DND-41 (cell line): Measurements from ENCODE around the gene DCST1.

Experiments
- EZH2 ChIP-seq: IDR thresholded peaks from 3 replicates; pipeline ENCODE4 v1.6.1; 2012; ENCODE audit warnings: borderline replicate concordance, low read depth, mild to moderate bottlenecking, moderate library complexity, low read length, inconsistent platforms; ENCODE audit not compliant: severe bottlenecking
- TF ChIP-seq, protein P1 (sequence below): IDR thresholded peaks from 2 replicates; pipeline ENCODE4 v1.5.1; 2012; ENCODE audit warnings: borderline replicate concordance, low read length, moderate library complexity, mild to moderate bottlenecking; ENCODE audit not compliant: poor library complexity, severe bottlenecking; ENCODE audit errors: extremely low read depth

- TF ChIP-seq, protein P1, sequence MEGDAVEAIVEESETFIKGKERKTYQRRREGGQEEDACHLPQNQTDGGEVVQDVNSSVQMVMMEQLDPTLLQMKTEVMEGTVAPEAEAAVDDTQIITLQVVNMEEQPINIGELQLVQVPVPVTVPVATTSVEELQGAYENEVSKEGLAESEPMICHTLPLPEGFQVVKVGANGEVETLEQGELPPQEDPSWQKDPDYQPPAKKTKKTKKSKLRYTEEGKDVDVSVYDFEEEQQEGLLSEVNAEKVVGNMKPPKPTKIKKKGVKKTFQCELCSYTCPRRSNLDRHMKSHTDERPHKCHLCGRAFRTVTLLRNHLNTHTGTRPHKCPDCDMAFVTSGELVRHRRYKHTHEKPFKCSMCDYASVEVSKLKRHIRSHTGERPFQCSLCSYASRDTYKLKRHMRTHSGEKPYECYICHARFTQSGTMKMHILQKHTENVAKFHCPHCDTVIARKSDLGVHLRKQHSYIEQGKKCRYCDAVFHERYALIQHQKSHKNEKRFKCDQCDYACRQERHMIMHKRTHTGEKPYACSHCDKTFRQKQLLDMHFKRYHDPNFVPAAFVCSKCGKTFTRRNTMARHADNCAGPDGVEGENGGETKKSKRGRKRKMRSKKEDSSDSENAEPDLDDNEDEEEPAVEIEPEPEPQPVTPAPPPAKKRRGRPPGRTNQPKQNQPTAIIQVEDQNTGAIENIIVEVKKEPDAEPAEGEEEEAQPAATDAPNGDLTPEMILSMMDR, result no peak
- TF ChIP-seq EZH2, result no peak
These were observed 31.0 kb upstream of the DCST1 start, which contains the start of gene ZBTB7B for GRCh38 chr1:155002464-155003226.
